ENCODE results near the gene DMAC2L.

Gene DMAC2L

DNA sequence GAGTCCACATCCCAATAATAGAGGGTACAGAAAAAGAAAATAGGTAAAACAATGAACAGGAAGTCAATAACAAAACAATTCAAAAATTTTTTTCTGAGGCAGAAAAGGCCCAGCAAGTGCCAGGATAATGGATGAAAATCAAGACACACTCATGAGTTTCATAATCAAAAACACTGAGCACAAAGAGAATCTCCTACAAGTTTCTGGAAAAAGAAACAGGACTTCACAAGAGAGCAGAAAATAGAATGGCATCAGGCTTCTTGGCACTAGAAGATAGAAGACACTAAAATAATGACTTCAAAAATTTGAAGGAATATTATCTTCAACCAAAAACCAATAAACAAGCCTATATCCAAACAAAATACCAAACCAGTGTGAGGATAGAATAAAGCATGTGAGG, 36.8 kb downstream of the DMAC2L start:
- no peaks in the 10 kb centered on the region for H3F3A ChIP-seq (ENCODE audit: insufficient read depth, low read length)
- H2AFZ ChIP-seq (ENCODE audit: low read length) = no peak overlapping the region
- TF ChIP-seq EZH2 (optimal IDR thresholded peaks at IDR 0.05; ENCODE audit: low read depth, low read length) (no peak), EZH2phosphoT487 (IDR thresholded peaks at IDR 0.05; ENCODE audit: low read length) (no peak), CTCF (IDR thresholded peaks at IDR 0.05; ENCODE audit: low read length) (no peak)
- no peak overlapping the region for H3K9ac ChIP-seq (ENCODE audit: low read length)
- no peaks in the 10 kb centered on the region for H4K20me1 ChIP-seq (ENCODE audit: insufficient read depth, low read length)
- H3K4me1 ChIP-seq (ENCODE audit: low read length) = no peaks in the 10 kb centered on the region
- H3K27ac ChIP-seq (ENCODE audit: low read length) = no peak overlapping the region
- no peaks in the 10 kb centered on the region for H3K36me3 ChIP-seq (replicated peaks; ENCODE audit: insufficient read depth, low read length)
- no peak overlapping the region for H3K4me3 ChIP-seq (ENCODE audit: low read length)
- no peaks in the 10 kb centered on the region for H3K27me3 ChIP-seq (replicated peaks; ENCODE audit: insufficient read depth, low read length)
- no peaks in the 10 kb centered on the region for H3K9me3 ChIP-seq (replicated peaks; ENCODE audit: insufficient read depth, low read length)
- H3K79me2 ChIP-seq (ENCODE audit: low read length) = no peaks in the 10 kb centered on the region
- no peaks in the 10 kb centered on the region for H3K9me2 ChIP-seq (replicated peaks; ENCODE audit: insufficient read depth, low read length)
- no peak overlapping the region for H3K4me2 ChIP-seq (ENCODE audit: low read depth, low read length)
- DNase-seq = no peak

DNA sequence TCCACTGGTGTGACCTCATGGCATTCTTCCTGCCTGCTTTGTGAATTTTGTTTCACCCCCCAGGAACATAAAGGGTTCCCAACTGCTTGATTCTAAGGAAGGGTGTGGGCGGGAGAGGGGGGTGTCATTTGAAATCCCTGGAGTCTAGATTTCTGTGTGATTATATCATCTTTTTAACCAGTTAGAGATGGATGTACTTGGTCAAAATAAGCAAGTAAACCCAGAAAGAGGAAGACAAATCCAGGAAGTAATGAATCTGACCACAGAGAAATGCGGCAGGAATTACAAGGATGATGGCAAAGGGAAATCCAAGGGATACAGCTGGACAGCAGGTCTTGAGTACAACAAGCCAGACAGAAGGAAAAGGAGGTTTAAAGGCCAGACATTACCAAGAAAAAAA, 38.9 kb downstream of the DMAC2L start:
- H3K27ac ChIP-seq (ENCODE audit: low read length) = no peak overlapping the region
- no peaks in the 10 kb centered on the region for H3K79me2 ChIP-seq (ENCODE audit: low read length)
- TF ChIP-seq CTCF (IDR thresholded peaks at IDR 0.05; ENCODE audit: low read length) = no peak
- no peak for TF ChIP-seq EZH2 (optimal IDR thresholded peaks at IDR 0.05; ENCODE audit: low read depth, low read length)
- no peak for TF ChIP-seq EZH2phosphoT487 (IDR thresholded peaks at IDR 0.05; ENCODE audit: low read length)
- no peaks in the 10 kb centered on the region for H3K9me2 ChIP-seq (replicated peaks; ENCODE audit: insufficient read depth, low read length)
- H3K4me2 ChIP-seq (ENCODE audit: low read depth, low read length) = no peak overlapping the region
- no peaks in the 10 kb centered on the region for H3F3A ChIP-seq (ENCODE audit: insufficient read depth, low read length)
- no peak overlapping the region for H2AFZ ChIP-seq (ENCODE audit: low read length)
- no peaks in the 10 kb centered on the region for H3K4me1 ChIP-seq (ENCODE audit: low read length)
- H3K27me3 ChIP-seq (replicated peaks; ENCODE audit: insufficient read depth, low read length) = no peaks in the 10 kb centered on the region
- no peaks in the 10 kb centered on the region for H3K36me3 ChIP-seq (replicated peaks; ENCODE audit: insufficient read depth, low read length)
- no peak overlapping the region for H3K9ac ChIP-seq (ENCODE audit: low read length)
- no peaks in the 10 kb centered on the region for H3K9me3 ChIP-seq (replicated peaks; ENCODE audit: insufficient read depth, low read length)
- no peaks in the 10 kb centered on the region for H4K20me1 ChIP-seq (ENCODE audit: insufficient read depth, low read length)
- no peak overlapping the region for H3K4me3 ChIP-seq (ENCODE audit: low read length)
- no peak for DNase-seq

DNA sequence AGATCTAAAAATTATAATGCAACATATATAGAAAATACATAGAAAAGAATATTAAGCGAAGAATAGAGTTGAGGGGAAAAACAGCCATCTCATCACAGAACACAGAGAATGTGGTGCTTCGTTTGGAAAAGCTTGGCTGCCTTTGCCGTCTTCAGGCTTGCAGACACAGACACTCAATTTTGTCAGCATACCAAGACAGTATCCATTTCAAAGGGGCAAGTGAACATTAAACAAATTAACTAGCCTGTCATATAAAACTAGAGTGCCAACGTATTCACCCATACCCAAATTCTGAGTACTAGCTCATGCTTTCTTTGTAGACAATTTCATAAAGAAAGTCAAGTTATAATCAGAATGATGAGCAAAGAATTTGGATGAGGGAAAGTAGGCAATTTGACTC, 40.5 kb downstream of the DMAC2L start:
- Histone ChIP-seq H3K27me3 (replicated peaks; ENCODE audit: insufficient read depth, low read length) (no peaks in the 10 kb centered on the region), H3K9me2 (replicated peaks; ENCODE audit: insufficient read depth, low read length) (no peaks in the 10 kb centered on the region), H3K9ac (ENCODE audit: low read length) (no peak overlapping the region), H3K4me3 (ENCODE audit: low read length) (no peak overlapping the region), H3K4me1 (ENCODE audit: low read length) (no peaks in the 10 kb centered on the region), H3F3A (ENCODE audit: insufficient read depth, low read length) (no peaks in the 10 kb centered on the region), H3K79me2 (ENCODE audit: low read length) (no peaks in the 10 kb centered on the region), H3K4me2 (ENCODE audit: low read depth, low read length) (no peak overlapping the region), H4K20me1 (ENCODE audit: insufficient read depth, low read length) (no peaks in the 10 kb centered on the region), H2AFZ (ENCODE audit: low read length) (no peak overlapping the region), H3K9me3 (replicated peaks; ENCODE audit: insufficient read depth, low read length) (no peaks in the 10 kb centered on the region), H3K36me3 (replicated peaks; ENCODE audit: insufficient read depth, low read length) (no peaks in the 10 kb centered on the region), H3K27ac (ENCODE audit: low read length) (no peak overlapping the region)
- no peak for TF ChIP-seq CTCF (IDR thresholded peaks at IDR 0.05; ENCODE audit: low read length)
- no peak for TF ChIP-seq EZH2 (optimal IDR thresholded peaks at IDR 0.05; ENCODE audit: low read depth, low read length)
- TF ChIP-seq EZH2phosphoT487 (IDR thresholded peaks at IDR 0.05; ENCODE audit: low read length) = no peak
- DNase-seq = no peak
